HG03469 (cell line): Measurements from ENCODE around the gene CHRNA4.
"Not testable (repeated sequence)": the region's sequence is repeated elsewhere in the genome, so short reads cannot be mapped to it uniquely, and the experiment has no call there.

Source experiments
- ATAC-seq: cut with Tn5 transposase; IDR thresholded peaks from one replicate; pipeline ENCODE4 v1.9.1; 2021; ENCODE audit warnings: mild to moderate bottlenecking, moderate library complexity, moderate number of reproducible peaks; ENCODE audit not compliant: unreplicated experiment

CHRNA4 gene

DNA sequence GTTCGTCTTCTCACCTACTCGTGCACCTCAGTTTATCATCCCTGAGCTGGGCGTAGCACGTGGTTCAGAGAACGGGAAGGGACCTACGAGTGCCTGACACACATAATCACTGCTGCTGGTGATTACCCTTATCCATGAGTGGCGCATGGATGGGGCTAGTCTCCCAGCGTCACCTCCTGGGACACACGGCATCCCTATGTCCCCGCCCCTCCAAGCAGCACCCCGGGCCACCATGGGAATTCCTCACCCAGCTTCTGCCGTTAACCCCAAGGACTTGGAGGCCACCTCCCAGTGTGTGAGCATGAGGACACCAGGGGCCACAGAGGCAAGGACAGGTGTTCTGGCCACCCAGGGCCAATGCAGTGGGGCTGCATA, 9.8 kb downstream of the CHRNA4 start:
- no peak for ATAC-seq

DNA sequence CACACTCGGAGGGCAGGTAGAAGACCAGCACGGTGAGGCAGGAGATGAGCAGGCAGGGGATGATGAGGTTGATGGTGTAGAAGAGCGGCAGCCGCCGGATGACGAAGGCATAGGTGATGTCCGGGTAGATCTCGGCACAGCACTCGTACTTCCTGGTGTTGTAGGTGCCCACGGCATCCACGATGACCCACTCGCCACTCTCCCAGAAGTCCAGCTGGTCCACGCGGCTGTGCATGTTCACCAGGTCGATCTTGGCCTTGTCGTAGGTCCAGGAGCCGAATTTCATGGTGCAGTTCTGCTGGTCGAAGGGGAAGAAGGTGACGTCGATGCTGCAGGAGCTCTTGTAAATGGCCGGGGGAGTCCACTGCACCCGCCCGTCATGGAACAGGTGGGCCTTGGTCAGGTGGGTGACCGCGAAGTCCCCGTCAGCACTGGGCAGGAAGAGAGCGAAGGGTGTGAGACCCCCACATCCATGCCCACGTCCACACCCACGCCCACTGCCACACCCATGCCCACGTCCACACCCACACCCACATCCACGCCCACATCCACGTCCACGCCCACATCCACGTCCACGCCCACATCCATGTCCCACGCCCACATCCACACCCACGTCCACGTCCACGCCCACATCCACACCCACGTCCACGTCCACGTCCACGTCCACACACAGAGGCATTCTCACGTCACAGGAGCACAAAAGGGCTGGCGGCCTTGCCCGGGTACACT, 10.4 kb downstream of the CHRNA4 start:
- no peak for ATAC-seq

DNA sequence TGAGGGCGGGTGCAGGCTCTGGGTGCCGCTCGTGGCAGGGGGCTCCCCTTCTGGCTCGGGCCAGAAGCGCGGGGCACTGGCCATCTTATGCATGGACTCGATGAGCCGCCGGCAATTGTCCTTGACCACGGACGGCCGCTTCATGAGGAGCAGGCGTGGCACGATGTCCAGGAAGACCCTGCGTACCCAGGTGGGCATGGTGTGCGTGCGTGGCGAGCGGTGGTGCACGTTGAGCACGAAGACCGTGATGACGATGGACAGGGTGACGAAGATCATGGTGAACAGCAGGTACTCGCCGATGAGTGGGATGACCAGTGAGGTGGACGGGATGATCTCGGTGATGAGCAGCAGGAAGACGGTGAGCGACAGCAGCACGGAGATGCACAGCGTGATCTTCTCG, 11.0 kb downstream of the CHRNA4 start:
- no peak for ATAC-seq

DNA sequence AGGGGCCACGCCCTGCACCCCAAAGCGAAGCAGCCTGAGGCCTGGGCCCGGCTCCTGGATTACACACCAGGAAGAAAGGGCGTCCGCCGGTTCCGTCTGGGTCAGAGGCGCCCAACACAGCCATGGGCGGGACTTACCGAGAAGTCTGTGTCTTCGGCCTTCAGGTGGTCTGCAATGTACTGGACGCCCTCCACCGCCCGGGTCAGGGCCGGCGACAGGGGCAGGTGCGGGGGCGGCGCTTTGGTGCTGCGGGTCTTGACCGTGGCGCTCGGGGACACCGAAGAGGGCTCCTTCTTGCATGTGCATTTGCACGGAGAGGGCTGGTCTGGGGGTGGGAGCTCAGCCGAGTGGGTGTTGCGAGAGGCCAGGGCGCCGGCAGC, 11.6 kb downstream of the CHRNA4 start:
- ATAC-seq: no peak

DNA sequence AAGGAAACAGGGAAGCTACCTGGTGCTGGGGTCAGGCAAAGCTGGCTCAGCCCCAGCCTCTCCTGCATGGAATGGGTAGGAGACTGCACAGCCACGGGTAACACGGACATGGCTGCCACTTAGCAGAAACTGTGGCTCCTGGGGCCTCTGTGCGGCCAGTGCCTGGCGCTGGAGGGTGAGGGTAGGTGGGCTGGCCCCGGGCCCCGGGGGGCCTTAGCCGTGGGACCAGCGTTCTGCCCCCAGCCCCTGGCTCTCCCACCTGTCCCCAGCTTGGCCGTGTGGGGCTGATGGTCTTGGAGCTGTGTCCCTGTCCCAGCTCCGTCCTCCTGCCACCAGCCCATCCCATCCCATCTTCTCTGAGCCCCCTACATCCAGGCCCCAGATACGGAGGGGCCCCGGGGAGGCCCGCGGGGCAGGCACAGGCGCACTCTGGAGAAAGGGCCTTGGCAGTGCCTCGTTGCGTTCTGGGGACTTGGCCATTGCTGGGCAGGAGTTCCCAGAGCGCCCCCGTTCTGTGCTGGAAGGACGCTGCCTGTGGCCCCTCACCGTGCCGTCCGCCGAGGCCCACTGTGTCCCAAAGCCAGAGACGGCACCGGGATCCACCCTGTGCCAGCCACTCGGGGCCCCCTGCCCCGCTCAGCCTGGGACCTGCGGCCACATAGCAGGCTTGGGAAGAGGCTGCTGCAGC, 12.2 kb downstream of the CHRNA4 start:
- no peak for ATAC-seq

DNA sequence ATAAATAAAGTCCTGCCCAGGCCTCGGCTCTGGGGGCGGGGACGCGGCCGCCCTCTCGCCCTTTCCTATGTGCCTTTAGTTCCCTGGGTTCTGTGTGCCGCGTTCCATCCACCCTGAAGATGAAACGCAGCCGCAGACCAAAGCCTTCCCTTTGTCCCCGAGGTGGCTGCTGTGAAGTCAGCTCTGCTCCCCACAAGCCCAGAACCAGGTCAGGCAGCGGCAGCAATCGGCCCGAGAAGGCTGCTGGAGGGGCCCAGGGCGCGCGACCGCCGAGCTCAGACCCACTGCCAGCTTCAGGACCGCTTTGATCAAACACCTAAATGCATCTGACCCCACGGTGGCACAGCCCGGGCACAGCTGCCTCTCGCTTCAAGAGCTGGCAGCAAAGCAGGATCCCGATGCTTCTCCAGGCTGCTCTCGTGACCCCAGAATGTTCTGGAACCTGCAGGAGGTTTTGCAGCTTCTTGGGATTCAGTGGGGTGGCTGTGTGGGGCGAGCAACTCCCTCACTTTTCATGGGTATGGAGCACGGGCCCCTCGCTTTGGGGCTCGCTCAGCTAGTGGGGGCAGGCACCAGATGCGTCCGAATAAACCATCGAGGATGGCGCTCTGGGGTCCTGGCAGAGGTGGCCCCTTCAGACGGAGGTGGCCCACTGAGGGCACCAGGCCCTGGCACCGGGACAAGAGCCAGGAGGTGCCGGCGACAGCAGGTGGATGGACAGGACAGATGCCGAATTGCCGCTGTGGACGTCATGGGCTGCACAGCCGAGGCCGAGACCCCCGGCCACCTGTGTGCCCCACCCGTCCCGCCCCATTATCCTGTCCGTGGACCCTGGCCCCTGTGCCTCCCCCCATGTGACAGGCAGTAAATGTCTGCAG, 13.0 kb downstream of the CHRNA4 start:
- no peak for ATAC-seq

DNA sequence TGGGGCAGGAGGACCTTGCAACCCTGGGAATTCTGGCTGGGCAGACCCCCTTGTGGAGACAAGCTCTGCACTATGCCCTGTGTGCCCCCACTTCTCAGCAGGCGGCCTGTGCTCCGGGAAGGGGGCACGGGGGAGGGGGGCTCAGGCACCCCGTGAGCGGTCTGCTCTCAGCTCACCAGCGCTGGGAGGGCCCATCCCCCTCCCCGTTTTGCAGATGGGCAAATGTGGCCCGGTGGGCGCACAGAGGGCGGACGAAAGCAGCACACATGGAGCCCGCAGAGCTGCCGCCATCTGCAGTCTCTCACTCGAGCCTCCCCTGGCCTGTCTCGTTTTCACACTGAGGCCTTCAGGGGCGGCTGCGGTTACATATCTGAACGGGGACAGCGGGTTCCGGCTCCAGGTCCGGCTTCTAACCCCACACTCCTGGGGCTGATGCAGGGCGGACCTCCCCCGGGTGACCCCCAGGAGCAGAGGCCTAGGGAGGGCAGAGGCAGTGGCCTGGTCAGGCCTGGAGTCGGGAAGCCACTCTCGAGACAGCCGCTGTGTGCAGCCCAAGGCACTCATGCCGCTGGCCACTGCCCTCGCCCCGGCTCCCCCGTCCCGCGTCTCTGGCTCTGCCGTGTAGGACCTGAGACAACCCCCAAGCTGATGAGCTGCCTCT, 13.9 kb downstream of the CHRNA4 start:
- no peak for ATAC-seq

DNA sequence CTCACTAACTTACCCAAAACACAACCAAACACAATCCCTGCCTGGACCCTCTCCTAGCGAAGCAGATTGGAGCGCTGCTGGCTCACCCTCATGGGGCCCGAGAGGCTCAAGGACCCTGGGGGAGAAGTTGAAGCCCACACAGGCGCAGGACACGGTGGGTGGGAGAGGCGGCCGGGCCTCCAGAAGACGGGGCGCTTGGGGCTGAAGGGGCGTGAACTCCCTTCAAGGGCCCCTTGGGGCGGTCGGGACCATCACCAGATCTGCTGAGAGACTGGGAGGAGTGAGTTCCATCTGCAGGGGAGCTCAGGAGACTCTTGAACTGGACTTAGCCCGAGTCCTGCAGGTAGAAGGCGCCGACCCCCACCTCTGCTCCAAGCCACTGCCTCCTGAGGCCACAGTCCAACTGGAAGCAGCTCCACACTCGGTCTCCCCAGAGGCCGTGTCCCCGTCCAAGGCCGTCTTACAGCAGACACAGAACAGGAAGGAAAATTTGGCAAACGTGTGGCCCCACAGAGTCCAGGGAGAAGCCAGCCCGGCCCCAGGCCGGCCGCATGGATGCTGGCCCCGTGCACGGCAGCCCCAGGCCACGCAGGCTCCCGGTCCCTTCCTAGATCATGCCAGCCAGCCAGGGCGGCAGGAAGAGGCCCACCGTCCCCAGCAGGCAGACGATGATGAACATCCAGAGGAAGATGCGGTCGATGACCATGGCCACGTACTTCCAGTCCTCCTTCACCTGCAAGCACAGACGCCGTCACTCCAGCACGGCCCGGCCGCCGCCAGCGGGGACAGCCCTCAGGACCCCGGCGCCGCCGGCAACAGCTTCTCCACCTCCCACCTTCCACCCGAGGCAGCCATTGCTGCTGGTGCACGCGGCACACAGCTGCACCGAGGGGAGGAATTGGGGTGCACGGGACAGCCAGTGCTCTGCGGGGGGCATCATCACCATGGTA, 14.7 kb downstream of the CHRNA4 start:
- no peak for ATAC-seq

DNA sequence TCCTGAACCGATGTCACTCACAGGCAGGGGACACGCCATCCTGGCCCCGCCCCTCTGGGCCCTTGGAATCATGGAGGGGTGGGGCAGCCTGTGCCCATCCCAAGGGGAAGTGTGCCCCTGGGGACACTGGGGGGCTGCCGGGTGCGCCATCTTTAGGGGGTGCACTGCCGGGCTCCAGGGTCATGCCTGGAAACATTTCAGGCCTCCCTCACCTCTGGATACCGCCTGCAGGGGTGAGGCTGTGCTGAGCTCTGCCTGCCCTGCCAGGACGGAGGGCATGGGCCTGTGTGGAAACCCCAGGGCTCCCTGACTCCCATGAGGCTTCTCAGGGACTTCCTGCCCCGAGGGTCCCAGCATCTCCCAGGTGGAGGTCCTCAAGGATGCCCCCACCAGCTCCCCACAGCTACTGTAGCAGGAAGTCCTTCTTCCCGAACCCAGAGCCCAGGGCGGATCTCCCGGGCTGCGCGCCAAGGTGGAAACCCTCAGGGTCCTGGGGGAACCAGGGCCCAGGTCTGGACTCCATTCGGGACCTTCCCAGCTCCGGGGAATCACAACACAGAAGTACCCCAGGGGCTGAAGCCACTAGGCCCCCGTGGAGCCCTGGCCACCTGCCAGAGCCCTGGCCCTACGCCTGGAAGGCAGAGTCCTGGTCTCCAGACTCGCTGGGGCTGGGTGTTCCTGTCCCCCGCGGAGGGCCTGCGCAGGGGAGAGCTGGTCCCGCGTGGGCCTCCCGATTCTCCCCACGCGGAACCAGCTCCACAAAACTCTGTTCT, 15.6 kb downstream of the CHRNA4 start:
- ATAC-seq: no peak

DNA sequence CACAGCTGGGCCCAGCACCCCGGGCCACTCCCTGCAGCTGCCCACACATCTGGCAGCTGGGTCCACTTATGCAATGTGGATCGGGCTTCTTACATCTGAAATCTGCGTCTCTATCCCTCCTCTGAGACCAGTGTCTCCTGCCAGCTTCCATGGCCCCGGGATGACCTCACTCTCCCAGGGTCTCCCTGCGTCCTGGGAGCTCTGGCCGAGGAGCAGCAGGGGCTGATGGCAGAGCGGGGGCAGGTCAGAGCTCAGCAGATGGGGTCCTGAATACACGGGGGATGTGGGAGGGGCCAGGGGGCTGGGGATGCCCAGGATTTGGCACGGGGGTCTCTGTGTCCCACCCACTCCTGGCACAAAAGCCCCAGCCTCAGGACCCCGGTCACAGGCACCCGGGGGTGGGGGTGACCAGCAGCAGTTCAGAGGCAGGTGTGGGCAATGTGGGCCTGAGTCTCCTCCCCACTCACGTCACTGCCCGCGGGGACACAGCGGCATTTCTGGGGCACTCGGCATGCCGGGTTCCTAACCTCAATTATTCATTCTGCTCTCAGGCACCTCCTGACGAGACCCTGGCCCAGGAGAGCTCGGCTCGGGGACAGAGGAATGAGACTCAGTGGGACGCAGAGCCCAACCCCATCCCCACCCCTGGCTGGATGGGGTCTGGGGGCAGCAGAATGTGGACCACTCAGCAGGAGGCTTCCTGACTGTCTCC, 16.4 kb downstream of the CHRNA4 start:
- ATAC-seq: no peak

DNA sequence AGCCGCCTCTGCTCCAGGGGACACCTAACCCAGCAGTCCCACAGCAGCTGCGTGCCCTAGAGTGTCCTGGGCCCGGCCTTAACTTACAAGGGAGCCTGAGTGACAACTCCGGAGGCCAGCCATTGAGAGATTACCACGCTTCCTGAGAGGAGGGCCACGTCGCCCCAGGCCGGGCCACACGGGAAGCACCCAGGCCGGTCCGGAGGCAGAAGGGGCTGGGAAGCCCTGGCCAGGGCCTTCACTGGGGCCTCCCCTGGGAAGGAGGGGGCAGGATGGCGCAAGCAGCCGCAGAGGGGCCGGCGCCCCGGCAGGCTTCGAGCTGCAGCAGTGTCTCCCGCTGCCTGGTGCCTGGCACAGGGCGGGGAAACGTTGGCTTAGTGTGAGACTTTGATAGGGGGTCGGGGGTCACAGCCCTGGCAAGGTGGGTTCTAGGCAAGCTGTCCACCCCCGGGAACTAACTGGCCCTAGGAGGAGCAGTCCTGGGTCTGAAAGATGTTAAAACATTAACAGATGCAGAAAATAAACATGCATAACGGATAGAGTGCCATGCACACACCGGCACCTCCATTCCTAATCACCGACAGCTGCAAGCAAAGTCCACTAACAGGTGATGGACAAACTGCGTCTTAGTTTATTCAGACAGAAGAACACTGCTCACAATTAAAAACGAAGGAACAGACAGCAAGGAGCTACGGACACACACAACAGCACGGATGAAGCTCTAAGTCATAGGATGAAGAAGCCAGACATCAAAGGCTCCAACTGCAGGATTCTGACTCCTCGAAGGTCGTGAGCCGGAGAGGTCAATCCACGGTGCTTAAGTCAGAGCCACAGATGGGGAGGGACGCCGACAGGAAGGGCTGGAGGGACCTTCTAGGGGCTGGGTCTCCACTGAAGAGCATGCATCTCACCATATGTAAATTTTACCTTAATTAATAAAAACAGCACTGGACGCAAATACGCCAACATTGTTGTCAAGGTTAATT, 17.4 kb downstream of the CHRNA4 start:
- no peak for ATAC-seq

DNA sequence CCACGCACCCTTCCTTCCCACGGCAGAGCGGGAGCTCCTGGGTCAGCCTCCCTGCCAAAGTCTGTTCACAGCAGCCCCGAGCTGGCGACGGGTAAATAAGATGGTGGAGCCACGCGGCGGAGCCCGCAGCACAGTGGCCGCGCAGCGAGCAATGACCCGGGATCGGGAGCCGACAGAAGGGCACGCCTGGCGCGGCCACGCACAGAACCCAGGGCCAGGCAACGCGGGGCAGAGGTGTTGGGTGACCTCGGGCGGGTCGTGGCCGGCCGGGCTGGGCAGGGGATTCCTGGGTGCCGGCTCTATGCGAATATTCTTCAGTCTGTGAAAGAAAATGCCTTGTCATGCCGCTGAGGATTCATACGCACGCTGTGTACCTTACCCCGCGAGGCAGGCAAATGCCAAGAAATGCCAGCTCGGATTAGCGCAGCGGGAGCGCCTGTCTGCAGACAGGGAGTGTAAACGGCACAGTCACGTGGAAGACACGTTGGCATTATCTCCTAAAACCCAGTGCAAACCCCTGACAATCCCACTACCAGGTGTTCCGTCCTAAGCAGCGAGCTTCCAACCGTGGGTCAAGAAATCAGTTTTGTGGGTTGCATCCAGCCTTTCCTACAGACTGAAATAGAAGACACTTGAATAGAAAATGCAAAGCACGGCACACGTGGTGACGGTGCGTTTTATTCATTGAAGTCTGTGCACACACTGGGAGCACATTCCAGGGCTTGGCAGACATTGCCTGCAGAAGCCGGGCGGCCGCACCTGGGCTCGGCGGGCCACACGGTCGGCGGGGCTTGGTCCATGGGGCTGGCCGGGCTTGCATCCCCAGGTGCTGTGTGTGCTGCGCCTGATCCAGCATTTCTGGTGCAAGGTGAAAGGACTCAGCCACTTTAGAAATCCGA, 18.3 kb downstream of the CHRNA4 start:
- ATAC-seq: no peak

DNA sequence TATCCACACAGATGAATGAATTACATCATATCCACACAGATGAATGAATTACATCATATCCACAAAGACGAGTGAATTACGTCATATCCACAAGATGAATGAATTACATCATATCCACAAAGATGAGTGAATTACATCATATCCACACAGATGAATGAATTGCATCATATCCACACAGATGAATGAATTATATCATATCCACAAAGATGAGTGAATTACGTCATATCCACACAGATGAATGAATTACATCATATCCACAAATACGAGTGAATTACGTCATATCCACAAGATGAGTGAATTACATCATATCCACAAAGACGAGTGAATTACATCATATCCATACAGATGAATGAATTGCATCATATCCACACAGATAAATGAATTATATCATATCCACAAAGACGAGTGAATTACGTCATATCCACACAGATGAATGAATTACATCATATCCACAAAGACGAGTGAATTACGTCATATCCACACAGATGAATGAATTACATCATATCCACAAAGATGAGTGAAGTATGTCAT, 20.9 kb downstream of the CHRNA4 start:
- not testable (repeated sequence) for ATAC-seq

DNA sequence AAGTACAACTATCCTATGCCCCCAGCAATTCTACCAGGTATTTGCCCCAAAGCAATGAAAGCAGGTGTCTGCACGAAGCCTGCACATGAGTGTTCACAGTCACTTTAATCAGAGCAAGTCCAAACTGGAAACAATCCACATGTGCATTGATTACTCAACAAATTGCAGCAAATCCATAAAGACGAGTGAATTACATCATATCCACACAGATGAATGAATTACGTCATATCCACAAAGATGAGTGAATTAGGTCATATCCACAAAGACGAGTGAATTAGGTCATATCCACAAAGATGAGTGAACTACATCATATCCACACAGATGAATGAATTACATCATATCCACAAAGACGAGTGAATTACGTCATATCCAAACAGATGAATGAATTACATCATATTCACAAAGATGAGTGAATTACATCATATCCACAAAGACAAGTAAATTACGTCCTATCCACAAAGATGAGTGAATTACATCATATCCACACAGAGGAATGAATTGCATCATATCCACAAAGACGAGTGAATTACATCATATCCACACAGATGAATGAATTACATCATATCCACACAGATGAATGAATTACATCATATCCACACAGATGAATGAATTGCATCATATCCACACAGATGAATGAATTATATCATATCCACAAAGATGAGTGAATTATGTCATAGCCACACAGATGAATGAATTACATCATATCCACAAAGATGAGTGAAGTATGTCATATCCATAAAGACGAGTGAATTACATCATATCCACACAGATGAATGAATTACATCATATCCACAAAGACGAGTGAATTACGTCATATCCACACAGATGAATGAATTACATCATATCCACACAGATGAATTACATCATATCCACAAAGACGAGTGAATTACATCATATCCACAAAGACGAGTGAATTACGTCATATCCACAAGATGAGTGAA, 21.7 kb downstream of the CHRNA4 start:
- not testable (repeated sequence) for ATAC-seq

DNA sequence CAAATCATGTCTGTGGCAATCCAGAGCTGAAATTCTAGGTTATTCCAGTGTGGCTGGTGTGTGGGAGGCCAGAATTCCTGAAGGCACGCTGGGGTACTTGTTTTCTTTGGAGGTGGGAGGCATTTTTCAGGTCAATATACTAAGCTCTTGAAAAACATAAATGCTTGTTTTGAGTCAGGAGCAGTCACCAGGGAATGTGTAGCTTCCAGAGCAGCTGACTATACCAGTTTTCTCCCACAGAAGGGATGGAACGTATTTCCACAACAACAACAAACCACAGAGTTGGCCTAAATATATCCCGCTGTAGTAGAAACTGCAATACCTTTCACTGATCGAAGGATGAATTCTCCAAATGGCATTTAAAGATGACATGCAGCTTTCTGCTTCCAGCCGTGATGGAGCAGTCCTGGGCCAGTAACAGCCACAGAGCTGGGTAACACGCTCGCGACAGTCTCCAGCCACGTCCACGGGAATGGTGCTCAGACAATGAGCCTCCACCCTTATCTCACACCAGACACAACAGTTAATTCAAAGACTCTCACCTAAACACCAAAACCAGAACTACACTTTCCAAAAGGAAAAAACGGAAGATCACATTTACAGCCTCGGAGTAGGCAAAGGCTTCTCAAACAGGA, 23.2 kb downstream of the CHRNA4 start:
- ATAC-seq: no peak
